Endothelial cell of umbilical vein (primary cell): ENCODE results near the gene TMEM125.

Experiments
- CTCF ChIP-seq, 2 donors: IDR thresholded peaks; 1 replicate in 1 of 2; 2 replicates in 1 of 2; pipeline ENCODE4 v1.5.1; 2011; ENCODE audit warnings: low read length in 2 of 2, mild to moderate bottlenecking in 2 of 2, moderate library complexity in 2 of 2, control low read depth in 1 of 2, inconsistent platforms in 1 of 2, low read depth in 1 of 2; ENCODE audit not compliant: insufficient read depth in 1 of 2; ENCODE audit errors: extremely low read depth in 1 of 2
- EZH2 ChIP-seq: IDR thresholded peaks from 2 replicates; pipeline ENCODE4 v1.6.1; 2012; ENCODE audit warnings: borderline replicate concordance, low read depth, mild to moderate bottlenecking, moderate library complexity, low read length, inconsistent platforms; ENCODE audit not compliant: severe bottlenecking
- FOS ChIP-seq: IDR thresholded peaks from 2 replicates; pipeline ENCODE4 v1.6.1; 2011; ENCODE audit warnings: mild to moderate bottlenecking, low read length, moderate library complexity, borderline replicate concordance; ENCODE audit not compliant: insufficient read depth
- GATA2 ChIP-seq: IDR thresholded peaks from 2 replicates; pipeline ENCODE4 v1.7.0; 2011; ENCODE audit warnings: low read depth, mild to moderate bottlenecking, moderate library complexity, mixed read lengths, low read length; ENCODE audit not compliant: insufficient read length, insufficient read depth
- JUN ChIP-seq: IDR thresholded peaks from 2 replicates; pipeline ENCODE4 v1.6.1; 2011; ENCODE audit warnings: borderline replicate concordance, low read depth; ENCODE audit not compliant: insufficient read length, insufficient read depth
- MAX ChIP-seq: IDR thresholded peaks from 2 replicates; pipeline ENCODE4 v1.6.1; 2011; ENCODE audit not compliant: insufficient read depth, insufficient read length
- MYC ChIP-seq: IDR thresholded peaks from one replicate; pipeline ENCODE4 v1.6.1; 2011; ENCODE audit warnings: mild to moderate bottlenecking, low read depth, low read length
- POLR2A ChIP-seq: IDR thresholded peaks from 2 replicates; pipeline ENCODE4 v1.6.1; 2012; ENCODE audit warnings: low read depth, mild to moderate bottlenecking, control low read depth, low read length
- POLR2AphosphoS5 ChIP-seq: IDR thresholded peaks from 2 replicates; pipeline ENCODE4 v1.6.1; 2012; ENCODE audit warnings: low read depth, mild to moderate bottlenecking, control low read depth, low read length, moderate library complexity; ENCODE audit not compliant: insufficient read depth

GRCh38 chr1:43271186-43272118, 1.7 kb downstream of the TMEM125 start:
- TF ChIP-seq CTCF (IDR thresholded peaks at IDR 0.05; ENCODE audit: extremely low read depth in 1 of 2, insufficient read depth in 1 of 2, low read depth in 1 of 2, low read length in 2 of 2) (no peak), POLR2A (no peak), POLR2AphosphoS5 (no peak), MYC (no peak), EZH2 (no peak), MAX (no peak), FOS (no peak), GATA2 (no peak), JUN (no peak)
